Thymus (tissue), 11 donors: ENCODE measurements around the gene A2M. TPM values are rescaled to one million over a fixed set of nuclear protein-coding genes. Genes with fewer than 3 reads are reported as not detected.

Experiments used
- DNase-seq, 9 donors: peaks; one replicate each; pipeline ENCODE4 v3.0.0-alpha.2; 2013; ENCODE audit warnings: low spot score in 9 of 9, low read depth in 6 of 9, missing footprints in 1 of 9
- H3K27ac ChIP-seq, 2 donors: one replicate each; pipeline ENCODE4 v1.5.1; 2013; ENCODE audit warnings: control low read depth in 1 of 2, low read depth in 1 of 2, low read length in 1 of 2, mild to moderate bottlenecking in 1 of 2, moderate library complexity in 1 of 2
- H3K27me3 ChIP-seq, 2 donors: one replicate each; pipeline ENCODE4 v1.5.1; 2013; ENCODE audit warnings: low read length in 1 of 2; ENCODE audit not compliant: control insufficient read depth in 2 of 2, insufficient read depth in 1 of 2
- H3K36me3 ChIP-seq, 2 donors: one replicate each; pipeline ENCODE4 v1.5.1; 2013; ENCODE audit warnings: low read length in 1 of 2, mild to moderate bottlenecking in 1 of 2, moderate library complexity in 1 of 2; ENCODE audit not compliant: control insufficient read depth in 2 of 2, insufficient read depth in 2 of 2
- H3K4me1 ChIP-seq, 2 donors: one replicate each; pipeline ENCODE4 v1.5.1; 2013; ENCODE audit warnings: low read length in 2 of 2; ENCODE audit not compliant: control insufficient read depth in 2 of 2, insufficient read depth in 2 of 2
- H3K4me3 ChIP-seq, 2 donors: one replicate each; pipeline ENCODE4 v1.5.1; 2013; ENCODE audit warnings: low read length in 2 of 2, control low read depth in 1 of 2, mild to moderate bottlenecking in 1 of 2
- H3K9me3 ChIP-seq, 2 donors: one replicate each; pipeline ENCODE4 v1.5.1; 2013; ENCODE audit warnings: low read length in 1 of 2, mild to moderate bottlenecking in 1 of 2; ENCODE audit not compliant: control insufficient read depth in 2 of 2, insufficient read depth in 1 of 2
- WGBS: extraction: QIAGEN DNeasy Blood & Tissue Kit; methylation state at CpG from one replicate; pipeline ENCODE4 v1.1.7; 2013; 5-methylcytosine and 5-hydroxymethylcytosine counted together
- polyA plus RNA-seq: library from polyadenylated mRNA; stranded (reverse); fragments of 200-250 nt; gene quantifications from one replicate; pipeline ENCODE4 v1.2.3, GENCODE V29; 2013
- total RNA-seq: library from RNA; stranded (reverse); fragments of 120-200 nt; gene quantifications from one replicate; pipeline ENCODE4 v1.2.4, GENCODE V29; 2013
- donor health status: healthy.

The A2M gene
- total and polyA plus RNA-seq, 2 donors, result 47.6 to 57.7 TPM

GRCh38 chr12:9127484-9127883, 11.8 kb upstream of the A2M start:
- no peaks in the 10 kb centered on the region for H3K27me3 ChIP-seq
- H3K4me1 ChIP-seq, result no peaks in the 10 kb centered on the region
- no peak for DNase-seq
- 98% methylated on average over 21 of the region's 21 CpGs for WGBS
- H3K36me3 ChIP-seq, result no peaks in the 10 kb centered on the region
- no peak overlapping the region for H3K4me3 ChIP-seq
- no peak overlapping the region for H3K27ac ChIP-seq
- H3K9me3 ChIP-seq, result peaks cover 0 to 9% of the 10 kb centered on the region in 2 donors

GRCh38 chr12:9124383-9125031, 8.8 kb upstream of the A2M start:
- no peaks in the 10 kb centered on the region for H3K27me3 ChIP-seq
- H3K27ac ChIP-seq, result no peak overlapping the region
- H3K4me3 ChIP-seq, result no peak overlapping the region
- 97% methylated on average over 16 of the region's 16 CpGs for WGBS
- no peaks in the 10 kb centered on the region for H3K36me3 ChIP-seq
- H3K9me3 ChIP-seq, result peaks cover 0 to 9% of the 10 kb centered on the region in 2 donors
- H3K4me1 ChIP-seq, result no peaks in the 10 kb centered on the region
- no peak for DNase-seq

GRCh38 chr12:9123781-9124382, 8.2 kb upstream of the A2M start:
- WGBS, result 95% methylated on average over 14 of the region's 14 CpGs
- no peaks in the 10 kb centered on the region for H3K4me1 ChIP-seq

DNA sequence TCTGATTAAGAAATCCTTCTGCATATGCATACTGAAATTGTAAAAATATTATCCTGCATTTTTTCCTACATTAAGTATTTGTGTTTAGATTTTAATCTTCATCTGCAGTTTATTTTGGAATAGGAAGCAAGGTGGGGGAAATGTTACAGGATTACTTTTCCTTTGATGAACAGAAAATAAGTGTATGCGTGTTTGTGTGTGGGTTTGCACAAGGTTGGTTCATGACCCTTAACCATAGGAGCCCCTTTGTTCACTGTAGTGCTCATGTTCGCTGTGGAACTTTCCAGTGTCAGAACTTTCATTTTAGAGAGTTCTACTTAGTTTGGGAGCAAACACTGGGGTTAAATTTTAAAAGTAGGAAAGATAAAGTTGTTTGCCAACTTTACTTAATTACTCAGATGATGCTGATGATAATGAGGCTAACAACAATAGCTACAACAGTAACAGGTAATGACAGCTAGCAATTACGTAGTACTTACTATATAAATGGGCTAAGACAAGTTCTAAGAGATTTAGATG, 6.4 kb upstream of the A2M start:
- H3K4me1 ChIP-seq, result no peaks in the 10 kb centered on the region
- no peaks in the 10 kb centered on the region for H3K36me3 ChIP-seq
- H3K27ac ChIP-seq, result no peak overlapping the region
- WGBS, result 93% methylated on average over 3 of the region's 3 CpGs
- H3K27me3 ChIP-seq, result no peaks in the 10 kb centered on the region
- no peaks in the 10 kb centered on the region for H3K9me3 ChIP-seq
- no peak for DNase-seq
- no peak overlapping the region for H3K4me3 ChIP-seq

More at GRCh38 chr12:9123781-9124382, 8.2 kb upstream of the A2M start:
- no peaks in the 10 kb centered on the region for H3K36me3 ChIP-seq
- no peak overlapping the region for H3K27ac ChIP-seq
- H3K4me3 ChIP-seq, result no peak overlapping the region
- peaks cover 0 to 9% of the 10 kb centered on the region in 2 donors for H3K9me3 ChIP-seq
- no peaks in the 10 kb centered on the region for H3K27me3 ChIP-seq
- DNase-seq, result no peak

GRCh38 chr12:9120487-9121184, 4.9 kb upstream of the A2M start:
- no peak overlapping the region for H3K27ac ChIP-seq
- no peaks in the 10 kb centered on the region for H3K27me3 ChIP-seq
- no peaks in the 10 kb centered on the region for H3K9me3 ChIP-seq
- WGBS, result 88% methylated on average over 10 of the region's 10 CpGs
- no peak for DNase-seq
- no peaks in the 10 kb centered on the region for H3K36me3 ChIP-seq
- H3K4me3 ChIP-seq, result no peak overlapping the region
- H3K4me1 ChIP-seq, result no peaks in the 10 kb centered on the region

- peak in 3 of 9 donors; percentile 8 to 35 (median 14) for DNase-seq
- 32% methylated on average over 3 of the region's 3 CpGs for WGBS
- Histone ChIP-seq H3K4me3 (no peak overlapping the region), H3K4me1 (no peaks in the 10 kb centered on the region), H3K27ac (no peak overlapping the region), H3K27me3 (no peaks in the 10 kb centered on the region), H3K9me3 (no peaks in the 10 kb centered on the region), H3K36me3 (no peaks in the 10 kb centered on the region)
These were observed 2.4 kb upstream of the A2M start for GRCh38 chr12:9118158-9118557.

GRCh38 chr12:9114946-9115345, 773 bp downstream of the A2M start:
- Histone ChIP-seq H3K27ac (no peak overlapping the region), H3K4me1 (no peaks in the 10 kb centered on the region)

GRCh38 chr12:9113987-9114309, 1.8 kb downstream of the A2M start:
- DNase-seq, result no peak
- H3K27me3 ChIP-seq, result no peaks in the 10 kb centered on the region
- H3K27ac ChIP-seq, result no peak overlapping the region
- no peaks in the 10 kb centered on the region for H3K4me1 ChIP-seq
- WGBS, result 98% methylated on average over 1 of the region's 1 CpG
- no peaks in the 10 kb centered on the region for H3K36me3 ChIP-seq
- H3K4me3 ChIP-seq, result no peak overlapping the region
- no peaks in the 10 kb centered on the region for H3K9me3 ChIP-seq

More at GRCh38 chr12:9114946-9115345, 773 bp downstream of the A2M start:
- H3K27me3 ChIP-seq, result no peaks in the 10 kb centered on the region
- no peak overlapping the region for H3K4me3 ChIP-seq
- H3K9me3 ChIP-seq, result no peaks in the 10 kb centered on the region
- no peak for DNase-seq
- no peaks in the 10 kb centered on the region for H3K36me3 ChIP-seq

DNA sequence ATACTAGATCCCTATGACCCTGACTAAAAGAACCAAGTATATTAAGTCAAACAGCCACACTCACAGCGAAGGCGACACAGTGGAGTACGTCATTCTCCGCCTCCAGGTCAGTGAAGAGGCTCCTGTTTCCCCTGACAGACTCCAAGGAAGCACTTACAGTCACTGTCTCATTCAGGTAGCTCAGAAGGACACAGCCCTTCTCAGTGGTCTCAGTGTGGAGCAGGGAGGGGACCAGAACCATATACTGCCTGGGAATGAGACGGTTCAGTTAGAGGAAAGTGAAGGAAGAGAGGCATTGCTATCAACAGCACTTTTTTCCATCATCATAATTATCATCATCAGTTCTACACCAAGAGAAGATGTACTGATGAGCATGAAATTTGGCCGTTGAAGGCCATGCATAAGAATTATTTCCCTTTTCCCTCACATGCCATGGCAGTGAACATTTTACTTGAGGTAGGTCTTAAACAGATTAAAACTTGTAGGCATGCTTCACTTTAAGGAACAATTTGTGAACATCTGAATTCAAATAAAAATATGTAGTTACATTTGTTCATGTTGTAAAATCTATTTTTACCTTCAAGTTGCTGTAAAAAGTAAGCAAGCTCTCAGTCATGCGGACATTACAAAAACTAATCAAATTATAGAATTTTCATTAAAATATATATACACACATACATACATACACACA, 2.3 kb downstream of the A2M start:
- 83% methylated on average over 7 of the region's 7 CpGs for WGBS
- Histone ChIP-seq H3K4me1 (no peaks in the 10 kb centered on the region), H3K36me3 (no peaks in the 10 kb centered on the region), H3K4me3 (no peak overlapping the region), H3K27me3 (no peaks in the 10 kb centered on the region), H3K27ac (no peak overlapping the region), H3K9me3 (no peaks in the 10 kb centered on the region)
- no peak for DNase-seq
